GM12878 (cell line): ENCODE measurements around the gene NXNL1. TPM values are rescaled to one million over a fixed set of nuclear protein-coding genes. Genes with fewer than 3 reads are reported as not detected.

Experiments used
- ATAC-seq: fragments of 200-7000 bp; cut with Tn5 transposase; 3 replicates; pipeline ENCODE4 v1.9.1; 2020; ENCODE audit warnings: mild to moderate bottlenecking, moderate library complexity
- BruUV-seq: library from RNA; stranded (reverse); fragments of 400-500 nt; replicated peaks from 2 replicates; lab custom pipeline; 2021; lab: Mats Ljungman, UMichigan
- CTCF ChIA-PET: fragments of 300-600 bp; sonication (Branson Sonifier 250); formaldehyde crosslinking; extraction: SDS; loops from one replicate; lab custom pipeline; 2021; ENCODE audit warnings: inconsistent platforms; lab: Yijun Ruan, JAX
- POLR2A ChIA-PET: fragments of 350-600 bp; formaldehyde crosslinking; extraction: SDS; loops from one replicate; lab custom pipeline; 2021; ENCODE audit warnings: inconsistent platforms; lab: Charles Lee
- RAD21 ChIA-PET: fragments of 300-600 bp; sonication (Branson Sonifier 250); formaldehyde crosslinking; loops from one replicate; lab custom pipeline; 2023; ENCODE audit warnings: antibody characterized with exemption; ENCODE audit not compliant: unreplicated experiment; lab: Charles Lee
- SMC1A ChIA-PET: fragments of 300-600 bp; sonication (Branson Sonifier 250); formaldehyde crosslinking; loops from one replicate; lab custom pipeline; 2023; ENCODE audit not compliant: unreplicated experiment, uncharacterized antibody; lab: Charles Lee
- DNase-seq: peaks from one replicate; pipeline ENCODE4 v3.0.0-alpha.2; 2011; ENCODE audit warnings: low read depth, low spot score
- FAIRE-seq: peaks from 3 replicates; lab custom pipeline; 2011; peaks lifted over from hg19 to GRCh38; lab: Jason Lieb, UNC
- H2AFZ ChIP-seq: 2 replicates; pipeline ENCODE4 v1.6.0; 2011; ENCODE audit warnings: low read depth, low read length, control low read depth; ENCODE audit not compliant: control insufficient read depth
- H3K27ac ChIP-seq: 2 replicates; pipeline ENCODE4 v1.5.1; 2011; ENCODE audit warnings: control low read depth; ENCODE audit not compliant: control insufficient read depth, insufficient read depth
- H3K27me3 ChIP-seq, 2 experiments: replicated peaks in 1 of 2; 2 replicates each; pipeline versions ENCODE4 v1.6.0 to v1.6.1; 2011; ENCODE audit warnings: low read length in 1 of 2; ENCODE audit not compliant: control insufficient read depth in 2 of 2, insufficient read depth in 2 of 2
- H3K36me3 ChIP-seq, 2 experiments: 2 replicates each; pipeline ENCODE4 v1.5.1; 2011; ENCODE audit warnings: low read length in 1 of 2; ENCODE audit not compliant: control insufficient read depth in 2 of 2, insufficient read depth in 2 of 2
- H3K4me1 ChIP-seq: 2 replicates; pipeline ENCODE4 v1.6.1; 2011; ENCODE audit warnings: mild to moderate bottlenecking, low read length, moderate library complexity, mixed read lengths; ENCODE audit not compliant: control insufficient read depth, insufficient read depth
- H3K4me2 ChIP-seq: 2 replicates; pipeline ENCODE4 v1.6.0; 2011; ENCODE audit warnings: control low read depth; ENCODE audit not compliant: control insufficient read depth, insufficient read depth
- H3K4me3 ChIP-seq: fragments of 200-600 bp; sonication (generic); 2 replicates; pipeline ENCODE4 v1.5.1; 2016
- H3K79me2 ChIP-seq: 2 replicates; pipeline ENCODE4 v1.6.0; 2011; ENCODE audit warnings: low read length; ENCODE audit not compliant: control insufficient read depth, insufficient read depth
- H3K9ac ChIP-seq: 2 replicates; pipeline ENCODE4 v1.8.0; 2011; ENCODE audit warnings: low read length, control low read depth, mixed read lengths; ENCODE audit not compliant: control insufficient read depth, insufficient read depth
- H3K9me3 ChIP-seq: replicated peaks from 3 replicates; pipeline ENCODE4 v1.5.1; 2011; ENCODE audit warnings: mild to moderate bottlenecking, low read length; ENCODE audit not compliant: control insufficient read depth, insufficient read depth
- H4K20me1 ChIP-seq: 2 replicates; pipeline ENCODE4 v1.6.0; 2011; ENCODE audit not compliant: control insufficient read depth, insufficient read depth
- CHD4 ChIP-seq: fragments of 200-600 bp; sonication (generic); IDR thresholded peaks from 2 replicates; pipeline ENCODE4 v1.6.1; 2016; ENCODE audit warnings: mild to moderate bottlenecking
- CUX1 ChIP-seq: IDR thresholded peaks from 2 replicates; pipeline ENCODE4 v1.6.1; 2012; ENCODE audit warnings: improper control_type of control experiment, low read depth, low read length; ENCODE audit not compliant: insufficient replicate concordance
- DPF2 ChIP-seq: fragments of 450-650 bp; IDR thresholded peaks from 2 replicates; pipeline ENCODE4 v1.6.1; 2017; ENCODE audit warnings: mild to moderate bottlenecking
- IKZF1 ChIP-seq: fragments of 450-650 bp; conservative IDR thresholded peaks from 2 replicates; pipeline ENCODE4 v1.6.1; 2017; ENCODE audit warnings: antibody characterized with exemption, mild to moderate bottlenecking
- LARP7 ChIP-seq: fragments of 450-650 bp; IDR thresholded peaks from 2 replicates; pipeline ENCODE4 v1.6.1; 2017; ENCODE audit warnings: mild to moderate bottlenecking
- NBN ChIP-seq: fragments of 450-650 bp; IDR thresholded peaks from 2 replicates; pipeline ENCODE4 v1.6.1; 2016
- SIX5 ChIP-seq: IDR thresholded peaks from 2 replicates; pipeline ENCODE4 v1.6.1; 2011; ENCODE audit warnings: mild to moderate bottlenecking, low read depth, low read length, moderate library complexity; ENCODE audit not compliant: severe bottlenecking
- SMARCA5 ChIP-seq: fragments of 450-650 bp; IDR thresholded peaks from 2 replicates; pipeline ENCODE4 v1.6.1; 2017; ENCODE audit warnings: mild to moderate bottlenecking
- SP1 ChIP-seq: IDR thresholded peaks from one replicate; pipeline ENCODE4 v1.6.1; 2011; ENCODE audit warnings: low read depth, low read length
- TBL1XR1 ChIP-seq: IDR thresholded peaks from 2 replicates; pipeline ENCODE4 v1.6.1; 2012; ENCODE audit warnings: low read depth, low read length, improper control_type of control experiment
- YBX1 ChIP-seq: fragments of 450-650 bp; IDR thresholded peaks from 2 replicates; pipeline ENCODE4 v1.6.1; 2016; ENCODE audit warnings: antibody characterized with exemption
- WGBS: methylation state at CpG from one replicate; pipeline ENCODE4 v1.1.6; 2016; ENCODE audit warnings: low lambda C conversion rate; ENCODE audit not compliant: insufficient replicate concordance, insufficient coverage; ENCODE audit errors: missing lambda C conversion rate; 5-methylcytosine and 5-hydroxymethylcytosine counted together
- in situ Hi-C: fragments of 300-500 bp; cut with MboI; formaldehyde crosslinking; loops from 9 replicates; pipeline ENCODE4 v1.14.3; 2018; ENCODE audit warnings: mixed read lengths
- intact Hi-C: fragments of 100-400 bp; cut with micrococcal nuclease; formaldehyde crosslinking; loops from one replicate; pipeline ENCODE4 v1.14.2; 2022; ENCODE audit not compliant: unreplicated experiment
- polyA plus RNA-seq, 11 experiments: library from polyadenylated mRNA; depleted of rRNA in 4 of 11; unstranded in 6 of 11; stranded (reverse) in 5 of 11; fragments of >200 nt; fragmentation: Nextera tagmentation in 4 of 11; fragmentation: Illumina TruSeq in 1 of 11; extraction: Ambion mirVana in 4 of 11; extraction: Trizol in 1 of 11; gene quantifications; 1 replicate in 1 of 11; 2 replicates in 10 of 11; pipeline versions ENCODE4 v1.2.1 to v1.2.3, GENCODE V29; 2011 to 2016; ENCODE audit warnings: inconsistent platforms in 2 of 11, missing spikeins in 2 of 11, low read depth in 1 of 11
- total RNA-seq, 4 experiments: library from RNA; depleted of rRNA in 3 of 4; stranded (reverse); fragments of >200 nt in 3 of 4; fragmentation: Illumina TruSeq in 1 of 4; extraction: Trizol in 1 of 4; gene quantifications; 2 replicates each; pipeline versions ENCODE4 v1.2.1 to v1.2.3, GENCODE V29; 2013 to 2021
- TF ChIP-seq, protein P1 (sequence below): fragments of 450-650 bp; IDR thresholded peaks from 2 replicates; pipeline ENCODE4 v1.6.1; 2017; ENCODE audit warnings: mild to moderate bottlenecking, moderate library complexity
- TF ChIP-seq, protein P2 (sequence below): fragments of 450-650 bp; IDR thresholded peaks from 2 replicates; pipeline ENCODE4 v1.6.1; 2016; ENCODE audit warnings: mild to moderate bottlenecking

Gene NXNL1
- total and polyA plus RNA-seq, 10 of the 15 experiments (the other 5 are each of a cell fraction or from before 2014, with no cell fraction given): not detected

GRCh38 chr19:17470068-17470841 is 9.5 kb upstream of the NXNL1 start, which contains the start of gene SLC27A1:
Gene SLC27A1 (plus strand): TSS chr19:17470524. CDS start chr19:17470541, 17 bp downstream.
- H3K36me3 ChIP-seq: no peaks in the 10 kb centered on the region
- no TSS peak for BruUV-seq
- H3K27ac ChIP-seq: peak within 1 kb of the TSS; percentile 61
- TF ChIP-seq SIX5 (no peak), YBX1 (no peak), DPF2 (peak; percentile 33; the same call in 1 of the 2 replicates), SP1 (peak; percentile 87), CUX1 (no peak), TBL1XR1 (no peak), SMARCA5 (peak; percentile 34; the same call in 1 of the 2 replicates), NBN (peak; percentile 66; the same call in 1 of the 2 replicates), IKZF1 (peak; percentile 46), CHD4 (no peak), LARP7 (peak; percentile 54; the same call in 1 of the 2 replicates)
- TF ChIP-seq, protein P1, sequence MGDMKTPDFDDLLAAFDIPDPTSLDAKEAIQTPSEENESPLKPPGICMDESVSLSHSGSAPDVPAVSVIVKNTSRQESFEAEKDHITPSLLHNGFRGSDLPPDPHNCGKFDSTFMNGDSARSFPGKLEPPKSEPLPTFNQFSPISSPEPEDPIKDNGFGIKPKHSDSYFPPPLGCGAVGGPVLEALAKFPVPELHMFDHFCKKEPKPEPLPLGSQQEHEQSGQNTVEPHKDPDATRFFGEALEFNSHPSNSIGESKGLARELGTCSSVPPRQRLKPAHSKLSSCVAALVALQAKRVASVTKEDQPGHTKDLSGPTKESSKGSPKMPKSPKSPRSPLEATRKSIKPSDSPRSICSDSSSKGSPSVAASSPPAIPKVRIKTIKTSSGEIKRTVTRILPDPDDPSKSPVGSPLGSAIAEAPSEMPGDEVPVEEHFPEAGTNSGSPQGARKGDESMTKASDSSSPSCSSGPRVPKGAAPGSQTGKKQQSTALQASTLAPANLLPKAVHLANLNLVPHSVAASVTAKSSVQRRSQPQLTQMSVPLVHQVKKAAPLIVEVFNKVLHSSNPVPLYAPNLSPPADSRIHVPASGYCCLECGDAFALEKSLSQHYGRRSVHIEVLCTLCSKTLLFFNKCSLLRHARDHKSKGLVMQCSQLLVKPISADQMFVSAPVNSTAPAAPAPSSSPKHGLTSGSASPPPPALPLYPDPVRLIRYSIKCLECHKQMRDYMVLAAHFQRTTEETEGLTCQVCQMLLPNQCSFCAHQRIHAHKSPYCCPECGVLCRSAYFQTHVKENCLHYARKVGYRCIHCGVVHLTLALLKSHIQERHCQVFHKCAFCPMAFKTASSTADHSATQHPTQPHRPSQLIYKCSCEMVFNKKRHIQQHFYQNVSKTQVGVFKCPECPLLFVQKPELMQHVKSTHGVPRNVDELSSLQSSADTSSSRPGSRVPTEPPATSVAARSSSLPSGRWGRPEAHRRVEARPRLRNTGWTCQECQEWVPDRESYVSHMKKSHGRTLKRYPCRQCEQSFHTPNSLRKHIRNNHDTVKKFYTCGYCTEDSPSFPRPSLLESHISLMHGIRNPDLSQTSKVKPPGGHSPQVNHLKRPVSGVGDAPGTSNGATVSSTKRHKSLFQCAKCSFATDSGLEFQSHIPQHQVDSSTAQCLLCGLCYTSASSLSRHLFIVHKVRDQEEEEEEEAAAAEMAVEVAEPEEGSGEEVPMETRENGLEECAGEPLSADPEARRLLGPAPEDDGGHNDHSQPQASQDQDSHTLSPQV: no peak
- TF ChIP-seq, protein P2, sequence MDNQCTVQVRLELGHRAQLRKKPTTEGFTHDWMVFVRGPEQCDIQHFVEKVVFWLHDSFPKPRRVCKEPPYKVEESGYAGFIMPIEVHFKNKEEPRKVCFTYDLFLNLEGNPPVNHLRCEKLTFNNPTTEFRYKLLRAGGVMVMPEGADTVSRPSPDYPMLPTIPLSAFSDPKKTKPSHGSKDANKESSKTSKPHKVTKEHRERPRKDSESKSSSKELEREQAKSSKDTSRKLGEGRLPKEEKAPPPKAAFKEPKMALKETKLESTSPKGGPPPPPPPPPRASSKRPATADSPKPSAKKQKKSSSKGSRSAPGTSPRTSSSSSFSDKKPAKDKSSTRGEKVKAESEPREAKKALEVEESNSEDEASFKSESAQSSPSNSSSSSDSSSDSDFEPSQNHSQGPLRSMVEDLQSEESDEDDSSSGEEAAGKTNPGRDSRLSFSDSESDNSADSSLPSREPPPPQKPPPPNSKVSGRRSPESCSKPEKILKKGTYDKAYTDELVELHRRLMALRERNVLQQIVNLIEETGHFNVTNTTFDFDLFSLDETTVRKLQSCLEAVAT: no peak

More at GRCh38 chr19:17470068-17470841, 9.5 kb upstream of the NXNL1 start, which contains the start of gene SLC27A1:
- ATAC-seq (peak; percentile 94), FAIRE-seq (no peak), DNase-seq (peak; percentile 86)
- Histone ChIP-seq H3K9me3 (no peaks in the 10 kb centered on the region), H3K79me2 (no peaks in the 10 kb centered on the region), H3K9ac (peak within 1 kb of the TSS; percentile 61; the same call in 1 of the 2 replicates), H2AFZ (peak within 1 kb of the TSS; percentile 99), H3K4me2 (peak within 1 kb of the TSS; percentile 99), H3K4me3 (peak within 1 kb of the TSS; percentile 80), H3K4me1 (peaks cover 22% of the 10 kb centered on the region), H4K20me1 (no peaks in the 10 kb centered on the region), H3K27me3 (no peaks in the 10 kb centered on the region)
- ChIA-PET CTCF (interaction anchor here (0.8 to 1.9 kb wide), 2 partner anchors 16 to 26 kb away, joined by 3 to 11 read pairs; no protein-coding TSS in a partner anchor), RAD21 (interaction anchor here (0.6 kb wide), 1 partner anchor 210 kb away, joined by 3 read pairs; no protein-coding TSS in a partner anchor), POLR2A (no interaction called here), SMC1A (interaction anchor here (0.6 kb wide), 1 partner anchor 26 kb away, joined by 3 read pairs; no protein-coding TSS in a partner anchor)
- WGBS: under 1% methylated on average over 50 of the region's 67 CpGs
- in situ Hi-C loops (no loop called here), intact Hi-C loops (no loop called here)
